Measurements from ENCODE around the gene SYNE3. TPM values are rescaled to one million over a fixed set of nuclear protein-coding genes. Genes with fewer than 3 reads are reported as not detected.

Gene SYNE3
- total RNA-seq, 2 donors from 2014 or later: 3.4 to 29.5 TPM

DNA sequence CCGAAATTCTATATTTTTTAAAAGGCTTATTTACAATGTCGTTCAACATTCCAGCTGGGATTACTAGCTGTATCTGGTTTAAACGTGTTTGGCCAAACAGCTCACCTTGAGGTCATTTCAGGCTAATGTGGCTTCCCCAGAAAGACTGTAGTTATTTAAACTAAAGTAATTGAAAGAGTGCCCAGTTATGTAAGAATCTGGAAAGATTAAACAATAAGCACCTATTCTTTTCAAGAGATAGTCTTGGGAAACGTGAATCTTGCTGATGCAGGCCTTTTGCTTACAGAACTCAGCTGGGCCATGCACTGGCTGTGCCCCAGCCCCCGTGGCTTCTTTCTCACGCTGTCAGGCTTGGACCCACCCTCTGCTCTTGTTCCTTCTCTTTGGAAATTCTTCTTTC is 42.8 kb upstream of the SYNE3 start:
- no peak for DNase-seq (ENCODE audit: low spot score)
- intact Hi-C loops (cut with DNase I): no loop called here
- H3K4me3 ChIP-seq: no peak overlapping the region
- no peaks in the 10 kb centered on the region for H3K4me1 ChIP-seq (replicated peaks)
- no peaks in the 10 kb centered on the region for H3K9me3 ChIP-seq
- no peak overlapping the region for H3K27ac ChIP-seq
- 28% methylated on average over 6 of the region's 6 CpGs for WGBS
- no peaks in the 10 kb centered on the region for H3K27me3 ChIP-seq (replicated peaks; ENCODE audit: insufficient read depth)
- H3K36me3 ChIP-seq: no peaks in the 10 kb centered on the region
- TF ChIP-seq POLR2A (IDR thresholded peaks at IDR 0.05) (no peak), POLR2AphosphoS5 (IDR thresholded peaks at IDR 0.05) (no peak)
- TF ChIP-seq, protein P1, sequence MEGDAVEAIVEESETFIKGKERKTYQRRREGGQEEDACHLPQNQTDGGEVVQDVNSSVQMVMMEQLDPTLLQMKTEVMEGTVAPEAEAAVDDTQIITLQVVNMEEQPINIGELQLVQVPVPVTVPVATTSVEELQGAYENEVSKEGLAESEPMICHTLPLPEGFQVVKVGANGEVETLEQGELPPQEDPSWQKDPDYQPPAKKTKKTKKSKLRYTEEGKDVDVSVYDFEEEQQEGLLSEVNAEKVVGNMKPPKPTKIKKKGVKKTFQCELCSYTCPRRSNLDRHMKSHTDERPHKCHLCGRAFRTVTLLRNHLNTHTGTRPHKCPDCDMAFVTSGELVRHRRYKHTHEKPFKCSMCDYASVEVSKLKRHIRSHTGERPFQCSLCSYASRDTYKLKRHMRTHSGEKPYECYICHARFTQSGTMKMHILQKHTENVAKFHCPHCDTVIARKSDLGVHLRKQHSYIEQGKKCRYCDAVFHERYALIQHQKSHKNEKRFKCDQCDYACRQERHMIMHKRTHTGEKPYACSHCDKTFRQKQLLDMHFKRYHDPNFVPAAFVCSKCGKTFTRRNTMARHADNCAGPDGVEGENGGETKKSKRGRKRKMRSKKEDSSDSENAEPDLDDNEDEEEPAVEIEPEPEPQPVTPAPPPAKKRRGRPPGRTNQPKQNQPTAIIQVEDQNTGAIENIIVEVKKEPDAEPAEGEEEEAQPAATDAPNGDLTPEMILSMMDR (IDR thresholded peaks at IDR 0.05): no peak

DNA sequence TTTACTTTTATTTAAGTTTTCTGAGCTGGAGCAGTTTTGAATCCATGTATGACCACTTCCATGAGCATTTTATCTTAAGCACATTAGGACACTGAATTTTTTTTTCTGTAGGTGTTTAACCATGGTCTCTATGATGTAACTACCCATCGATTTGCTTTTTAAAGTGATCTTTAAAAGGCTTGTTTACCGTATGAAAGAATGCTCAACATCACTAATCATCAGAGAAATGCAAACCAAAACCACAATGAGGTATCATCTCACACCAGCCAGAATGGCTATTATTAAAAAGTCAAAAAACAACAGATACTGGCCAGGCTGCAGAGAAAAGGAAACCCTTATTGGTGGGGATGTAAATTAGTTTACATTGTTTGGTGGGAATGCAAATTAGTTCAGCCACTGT is 41.4 kb upstream of the SYNE3 start:
- 70% methylated on average over 2 of the region's 2 CpGs for WGBS
- intact Hi-C loops (cut with DNase I): no loop called here
- TF ChIP-seq, protein P1 (IDR thresholded peaks at IDR 0.05): no peak
- TF ChIP-seq POLR2A (IDR thresholded peaks at IDR 0.05): no peak
- no peak for TF ChIP-seq POLR2AphosphoS5 (IDR thresholded peaks at IDR 0.05)

DNA sequence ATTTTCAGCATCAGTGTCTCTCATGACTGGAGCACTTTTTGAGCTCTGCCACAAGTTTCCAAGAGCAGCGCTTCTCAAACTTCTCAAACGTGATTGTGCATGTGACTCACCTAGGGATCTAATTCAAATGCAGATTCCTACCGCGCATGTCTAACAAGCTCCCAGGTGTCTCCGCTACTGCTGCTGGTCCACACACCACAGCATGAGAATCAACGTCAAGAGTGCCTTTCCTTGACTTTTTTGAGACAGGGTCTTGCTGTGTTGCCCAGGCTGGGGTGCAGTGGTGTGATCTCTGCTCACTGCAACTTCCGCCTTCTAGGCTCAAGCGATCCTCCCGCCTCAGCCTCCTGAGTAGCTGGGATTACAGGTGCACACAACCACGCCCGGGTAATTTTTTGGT is 40.8 kb upstream of the SYNE3 start:
- 91% methylated on average over 11 of the region's 11 CpGs for WGBS
- H3K27ac ChIP-seq: no peak overlapping the region
- intact Hi-C loops (cut with DNase I): no loop called here
- DNase-seq (ENCODE audit: low spot score): no peak
- no peak for TF ChIP-seq POLR2A (IDR thresholded peaks at IDR 0.05)
- TF ChIP-seq, protein P1 (IDR thresholded peaks at IDR 0.05): no peak
- H3K27me3 ChIP-seq (replicated peaks; ENCODE audit: insufficient read depth): no peaks in the 10 kb centered on the region
- no peak overlapping the region for H3K4me3 ChIP-seq
- no peaks in the 10 kb centered on the region for H3K9me3 ChIP-seq
- H3K36me3 ChIP-seq: no peaks in the 10 kb centered on the region
- H3K4me1 ChIP-seq (replicated peaks): no peaks in the 10 kb centered on the region

More for the DNA sequence above, 41.4 kb upstream of the SYNE3 start:
- Histone ChIP-seq H3K36me3 (no peaks in the 10 kb centered on the region), H3K27ac (no peak overlapping the region), H3K27me3 (replicated peaks; ENCODE audit: insufficient read depth) (no peaks in the 10 kb centered on the region), H3K4me3 (no peak overlapping the region), H3K4me1 (replicated peaks) (no peaks in the 10 kb centered on the region), H3K9me3 (no peaks in the 10 kb centered on the region)
- no peak for DNase-seq (ENCODE audit: low spot score)

DNA sequence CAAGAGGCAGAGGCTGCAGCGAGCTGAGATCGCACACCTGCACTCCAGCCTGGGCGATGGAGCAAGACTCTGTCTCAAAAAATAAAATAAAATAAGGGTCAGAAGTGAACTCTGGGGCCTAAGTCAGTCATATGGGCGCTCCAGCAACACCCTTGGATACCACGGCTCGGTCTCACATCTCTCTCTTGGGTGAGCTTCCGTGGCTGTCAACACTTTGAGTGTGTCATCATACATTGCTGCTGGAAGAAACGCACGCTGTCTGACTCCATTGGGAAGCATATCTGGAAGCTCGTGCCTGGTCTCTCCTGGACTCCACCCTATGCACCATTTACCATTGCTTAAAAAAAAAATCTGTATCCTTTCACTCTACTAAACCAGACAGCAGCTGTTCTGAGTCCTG is 38.6 kb upstream of the SYNE3 start:
- H3K36me3 ChIP-seq: no peaks in the 10 kb centered on the region
- no peak for DNase-seq (ENCODE audit: low spot score)
- no peak overlapping the region for H3K4me3 ChIP-seq
- no peaks in the 10 kb centered on the region for H3K4me1 ChIP-seq (replicated peaks)
- intact Hi-C loops (cut with DNase I): no loop called here
- 90% methylated on average over 10 of the region's 10 CpGs for WGBS
- no peaks in the 10 kb centered on the region for H3K27me3 ChIP-seq (replicated peaks; ENCODE audit: insufficient read depth)
- H3K27ac ChIP-seq: no peak overlapping the region
- TF ChIP-seq, protein P1 (IDR thresholded peaks at IDR 0.05): no peak
- TF ChIP-seq POLR2A (IDR thresholded peaks at IDR 0.05) (no peak), POLR2AphosphoS5 (IDR thresholded peaks at IDR 0.05) (no peak)
- H3K9me3 ChIP-seq: no peaks in the 10 kb centered on the region

DNA sequence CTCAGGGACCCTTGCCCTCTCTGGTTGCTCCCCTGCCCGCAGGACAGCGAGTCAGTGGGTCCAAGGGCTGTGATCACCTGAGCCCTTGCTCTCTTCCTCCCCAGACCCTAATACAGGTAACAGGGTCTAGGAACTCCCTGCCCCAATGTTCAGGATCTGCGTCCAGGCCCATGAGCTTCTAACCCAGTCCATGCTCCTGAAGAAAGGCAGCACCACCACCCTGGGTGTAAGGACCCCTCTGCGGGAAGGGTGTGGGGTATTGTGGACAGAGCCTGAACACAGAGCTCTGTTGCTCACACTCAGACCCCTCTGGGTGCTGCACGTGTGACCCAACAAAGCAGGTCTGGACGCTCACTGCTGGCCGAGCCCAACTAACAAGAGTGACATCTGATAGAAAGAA is 36.7 kb upstream of the SYNE3 start:
- H3K27me3 ChIP-seq (replicated peaks; ENCODE audit: insufficient read depth): no peaks in the 10 kb centered on the region
- no peak for TF ChIP-seq POLR2A (IDR thresholded peaks at IDR 0.05)

More for the DNA sequence above, 36.7 kb upstream of the SYNE3 start:
- Histone ChIP-seq H3K27ac (no peak overlapping the region), H3K36me3 (no peaks in the 10 kb centered on the region), H3K4me3 (no peak overlapping the region), H3K9me3 (no peaks in the 10 kb centered on the region), H3K4me1 (replicated peaks) (no peaks in the 10 kb centered on the region)
- intact Hi-C loops (cut with DNase I): no loop called here
- DNase-seq (ENCODE audit: low spot score): no peak
- WGBS: 82% methylated on average over 7 of the region's 7 CpGs

Measured in prostate gland (tissue), 2 donors.